A549 (cell line): Measurements from ENCODE around the gene PWP1. TPM values are rescaled to one million over a fixed set of nuclear protein-coding genes. Genes with fewer than 3 reads are reported as not detected.

Experiments used
- ATAC-seq, 2 experiments: fragments of 200-7000 bp in 1 of 2; fragments of >200 bp in 1 of 2; cut with Nextera tagmentation in 1 of 2; cut with Tn5 transposase in 1 of 2; 3 replicates each; pipeline versions ENCODE4 v1.8.0 to v1.9.1; 2018 to 2020; ENCODE audit warnings: mild to moderate bottlenecking in 1 of 2, moderate library complexity in 1 of 2
- CTCF ChIA-PET: fragments of 300-600 bp; sonication (Branson Sonifier 250); formaldehyde crosslinking; extraction: SDS; loops from one replicate; lab custom pipeline; 2021; ENCODE audit warnings: antibody characterized with exemption, inconsistent platforms; lab: Yijun Ruan, JAX
- POLR2A ChIA-PET: fragments of 350-600 bp; formaldehyde crosslinking; extraction: SDS; loops from one replicate; lab custom pipeline; 2021; ENCODE audit warnings: antibody characterized with exemption, inconsistent platforms; lab: Yijun Ruan, JAX
- DNase-seq, 2 experiments: peaks; one replicate each; pipeline versions ENCODE4 v3.0.0 to v3.0.0-alpha.2; 2011 to 2016; ENCODE audit warnings: low read depth in 1 of 2, low spot score in 1 of 2
- FAIRE-seq: peaks from 2 replicates; lab custom pipeline; 2011; peaks lifted over from hg19 to GRCh38; lab: Jason Lieb, UNC
- H3K27ac ChIP-seq, 2 experiments: fragments of >200 bp; sonication (Bioruptor Twin); formaldehyde crosslinking; 3 replicates each; pipeline ENCODE4 v1.5.1; 2016 to 2017
- H3K4me1 ChIP-seq: fragments of >200 bp; sonication (Bioruptor Twin); formaldehyde crosslinking; 3 replicates; pipeline ENCODE4 v1.6.1; 2016
- H3K4me2 ChIP-seq: fragments of >200 bp; sonication (Bioruptor Twin); formaldehyde crosslinking; 3 replicates; pipeline ENCODE4 v1.6.1; 2016
- H3K4me3 ChIP-seq: fragments of >200 bp; sonication (Bioruptor Twin); formaldehyde crosslinking; 3 replicates; pipeline ENCODE4 v1.5.1; 2016
- H3K9me3 ChIP-seq: fragments of >200 bp; sonication (Bioruptor Twin); formaldehyde crosslinking; 3 replicates; pipeline ENCODE4 v1.6.1; 2016
- CBX2 ChIP-seq: fragments of 200-600 bp; sonication (generic); IDR thresholded peaks from 2 replicates; pipeline ENCODE4 v1.6.1; 2016; ENCODE audit warnings: low read depth, mild to moderate bottlenecking, borderline replicate concordance
- EHMT2 ChIP-seq: fragments of 200-600 bp; sonication (generic); IDR thresholded peaks from 2 replicates; pipeline ENCODE4 v1.6.1; 2016; ENCODE audit warnings: antibody characterized with exemption, low read depth, mild to moderate bottlenecking, moderate library complexity
- ELK1 ChIP-seq: fragments of 150-350 bp; IDR thresholded peaks from 2 replicates; pipeline ENCODE4 v1.6.1; 2014; ENCODE audit warnings: low read depth, mild to moderate bottlenecking, low read length
- EP300 ChIP-seq, 2 experiments: fragments of >200 bp; sonication (Bioruptor Twin); formaldehyde crosslinking; IDR thresholded peaks; 2 replicates in 1 of 2; 3 replicates in 1 of 2; pipeline ENCODE4 v1.6.1; 2016 to 2017
- ESRRA ChIP-seq: fragments of 150-350 bp; IDR thresholded peaks from 2 replicates; pipeline ENCODE4 v1.6.1; 2014; ENCODE audit warnings: mild to moderate bottlenecking, low read length, borderline replicate concordance
- HES2 ChIP-seq: fragments of >200 bp; sonication (Bioruptor Twin); formaldehyde crosslinking; IDR thresholded peaks from 2 replicates; pipeline ENCODE4 v1.6.1; 2016
- HOXB5 ChIP-seq: fragments of 250-450 bp; sonication (Bioruptor Pico); IDR thresholded peaks from 2 replicates; pipeline ENCODE4 v1.5.0; 2020; ENCODE audit warnings: mild to moderate bottlenecking, moderate library complexity
- JUNB ChIP-seq: fragments of >200 bp; sonication (Bioruptor Twin); formaldehyde crosslinking; IDR thresholded peaks from 2 replicates; pipeline ENCODE4 v1.6.1; 2016
- KDM5A ChIP-seq: fragments of 200-600 bp; sonication (generic); IDR thresholded peaks from 2 replicates; pipeline ENCODE4 v1.6.1; 2016; ENCODE audit warnings: antibody characterized with exemption, mild to moderate bottlenecking
- MAFK ChIP-seq: fragments of 450-650 bp; IDR thresholded peaks from 2 replicates; pipeline ENCODE4 v1.6.1; 2014; ENCODE audit not compliant: partially characterized antibody
- MAZ ChIP-seq: fragments of 150-350 bp; IDR thresholded peaks from 2 replicates; pipeline ENCODE4 v1.6.1; 2014; ENCODE audit warnings: antibody characterized with exemption, low read depth, low read length, borderline replicate concordance
- MYC ChIP-seq: IDR thresholded peaks from 2 replicates; pipeline ENCODE4 v1.6.1; 2012; ENCODE audit warnings: mild to moderate bottlenecking, inconsistent platforms, low read length, improper control_type of control experiment, borderline replicate concordance
- NPAS2 ChIP-seq: fragments of 250-450 bp; sonication (Bioruptor Pico); IDR thresholded peaks from 2 replicates; pipeline ENCODE4 v1.8.0; 2022; ENCODE audit warnings: mild to moderate bottlenecking, moderate library complexity, borderline replicate concordance
- PHF8 ChIP-seq: fragments of 200-600 bp; sonication (generic); IDR thresholded peaks from 2 replicates; pipeline ENCODE4 v1.6.1; 2016; ENCODE audit warnings: low read depth, mild to moderate bottlenecking, antibody characterized with exemption, moderate library complexity, borderline replicate concordance
- POLR2A ChIP-seq: IDR thresholded peaks from 2 replicates; pipeline ENCODE4 v1.6.1; 2012; ENCODE audit warnings: mild to moderate bottlenecking, low read length
- RCOR1 ChIP-seq: fragments of 150-350 bp; IDR thresholded peaks from 2 replicates; pipeline ENCODE4 v1.6.1; 2014; ENCODE audit warnings: antibody characterized with exemption, low read length, low read depth
- RFX5 ChIP-seq: fragments of 450-650 bp; IDR thresholded peaks from 2 replicates; pipeline ENCODE4 v1.7.1; 2014; ENCODE audit warnings: antibody characterized with exemption, mild to moderate bottlenecking, moderate library complexity
- SMC3 ChIP-seq: fragments of >200 bp; sonication (Bioruptor Twin); formaldehyde crosslinking; IDR thresholded peaks from 3 replicates; pipeline ENCODE4 v1.6.1; 2018; ENCODE audit warnings: inconsistent platforms
- TFCP2L1 ChIP-seq: fragments of 250-450 bp; sonication (Bioruptor Pico); IDR thresholded peaks from 2 replicates; pipeline ENCODE4 v1.5.0; 2021; ENCODE audit warnings: mild to moderate bottlenecking
- ZFP36 ChIP-seq: fragments of 450-650 bp; IDR thresholded peaks from 2 replicates; pipeline ENCODE4 v1.6.1; 2014; ENCODE audit warnings: borderline replicate concordance; ENCODE audit not compliant: partially characterized antibody
- WGBS: methylation state at CpG from one replicate; pipeline ENCODE4 v1.1.6; 2017; ENCODE audit errors: missing lambda C conversion rate; 5-methylcytosine and 5-hydroxymethylcytosine counted together
- polyA plus RNA-seq, 4 experiments: library from polyadenylated mRNA; depleted of rRNA in 3 of 4; stranded (reverse); fragments of >200 nt; fragmentation: RNase III in 1 of 4; extraction: RNeasy Plus Mini Kit Qiagen cat#74134 plus additional on column Dnase treatment in 1 of 4; gene quantifications; 2 replicates in 3 of 4; 3 replicates in 1 of 4; pipeline ENCODE4 v1.2.3, GENCODE V29; 2011 to 2017
- TF ChIP-seq, protein P1 (sequence below): fragments of 450-650 bp; IDR thresholded peaks from 2 replicates; pipeline ENCODE4 v1.6.1; 2014; ENCODE audit warnings: antibody characterized with exemption
- TF ChIP-seq, protein P2 (sequence below): fragments of 250-450 bp; sonication (Bioruptor Pico); IDR thresholded peaks from 2 replicates; pipeline ENCODE4 v1.5.0; 2021; ENCODE audit warnings: mild to moderate bottlenecking, moderate library complexity, borderline replicate concordance
- TF ChIP-seq, protein P3 (sequence below): IDR thresholded peaks from 2 replicates; pipeline ENCODE4 v1.6.1; 2012
- TF ChIP-seq, protein P4 (sequence below): IDR thresholded peaks from 2 replicates; pipeline ENCODE4 v1.6.1; 2012

PWP1 gene
- polyA plus RNA-seq, 2 of the 4 experiments (the other 2 are of a cell fraction): 132 to 191 TPM

DNA sequence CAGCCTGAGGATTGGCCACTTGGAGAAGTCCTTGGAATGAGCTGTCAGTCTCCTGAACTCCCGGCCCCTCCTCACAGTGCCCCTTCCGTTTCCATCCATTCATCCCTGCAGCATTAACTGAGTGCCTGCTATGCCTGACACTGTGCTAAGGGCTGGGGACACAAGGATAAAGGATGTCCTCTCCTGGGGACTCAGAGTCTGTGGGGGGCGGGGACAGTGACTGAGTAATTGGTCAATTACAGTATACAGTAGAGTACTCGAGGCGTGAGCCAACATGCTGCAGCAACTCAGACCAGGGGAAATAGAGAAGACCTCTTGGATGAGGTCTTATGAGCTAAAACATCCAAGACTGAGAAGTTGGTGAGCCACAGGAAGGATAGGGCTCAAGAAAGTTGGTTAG is 43.4 kb upstream of the PWP1 start:
- WGBS: 74% methylated on average over 5 of the region's 5 CpGs
- Histone ChIP-seq H3K9me3 (no peaks in the 10 kb centered on the region), H3K4me2 (no peak overlapping the region), H3K4me3 (no peak overlapping the region), H3K27ac (no peak overlapping the region), H3K4me1 (no peaks in the 10 kb centered on the region)
- POLR2A ChIA-PET: no interaction called here
- ATAC-seq: no peak; a peak in 1 of 6 replicates
- CTCF ChIA-PET: no interaction called here
- no peak for FAIRE-seq
- no peak for DNase-seq
- TF ChIP-seq, protein P1, sequence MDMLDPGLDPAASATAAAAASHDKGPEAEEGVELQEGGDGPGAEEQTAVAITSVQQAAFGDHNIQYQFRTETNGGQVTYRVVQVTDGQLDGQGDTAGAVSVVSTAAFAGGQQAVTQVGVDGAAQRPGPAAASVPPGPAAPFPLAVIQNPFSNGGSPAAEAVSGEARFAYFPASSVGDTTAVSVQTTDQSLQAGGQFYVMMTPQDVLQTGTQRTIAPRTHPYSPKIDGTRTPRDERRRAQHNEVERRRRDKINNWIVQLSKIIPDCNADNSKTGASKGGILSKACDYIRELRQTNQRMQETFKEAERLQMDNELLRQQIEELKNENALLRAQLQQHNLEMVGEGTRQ: no peak
- TF ChIP-seq RCOR1 (no peak), EHMT2 (no peak), ZFP36 (no peak), NPAS2 (CRISPR knock-in tag) (no peak), CBX2 (no peak)
- TF ChIP-seq, protein P2, sequence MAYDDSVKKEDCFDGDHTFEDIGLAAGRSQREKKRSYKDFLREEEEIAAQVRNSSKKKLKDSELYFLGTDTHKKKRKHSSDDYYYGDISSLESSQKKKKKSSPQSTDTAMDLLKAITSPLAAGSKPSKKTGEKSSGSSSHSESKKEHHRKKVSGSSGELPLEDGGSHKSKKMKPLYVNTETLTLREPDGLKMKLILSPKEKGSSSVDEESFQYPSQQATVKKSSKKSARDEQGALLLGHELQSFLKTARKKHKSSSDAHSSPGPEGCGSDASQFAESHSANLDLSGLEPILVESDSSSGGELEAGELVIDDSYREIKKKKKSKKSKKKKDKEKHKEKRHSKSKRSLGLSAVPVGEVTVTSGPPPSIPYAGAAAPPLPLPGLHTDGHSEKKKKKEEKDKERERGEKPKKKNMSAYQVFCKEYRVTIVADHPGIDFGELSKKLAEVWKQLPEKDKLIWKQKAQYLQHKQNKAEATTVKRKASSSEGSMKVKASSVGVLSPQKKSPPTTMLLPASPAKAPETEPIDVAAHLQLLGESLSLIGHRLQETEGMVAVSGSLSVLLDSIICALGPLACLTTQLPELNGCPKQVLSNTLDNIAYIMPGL: no peak

- FAIRE-seq: no peak
- Histone ChIP-seq H3K9me3 (no peaks in the 10 kb centered on the region), H3K4me2 (no peak overlapping the region), H3K4me3 (no peak overlapping the region), H3K27ac (no peak overlapping the region), H3K4me1 (no peaks in the 10 kb centered on the region)
- DNase-seq: no peak
- CTCF ChIA-PET: no interaction called here
- TF ChIP-seq JUNB (no peak), MYC (no peak), EHMT2 (no peak), HES2 (no peak)
- POLR2A ChIA-PET: no interaction called here
- 94% methylated on average over 27 of the region's 27 CpGs for WGBS
- no peak for ATAC-seq
Measured at GRCh38 chr12:107645630-107646333, 39.8 kb upstream of the PWP1 start.

- no peak for ATAC-seq
Measured at GRCh38 chr12:107646436-107646835, 39.2 kb upstream of the PWP1 start.

DNA sequence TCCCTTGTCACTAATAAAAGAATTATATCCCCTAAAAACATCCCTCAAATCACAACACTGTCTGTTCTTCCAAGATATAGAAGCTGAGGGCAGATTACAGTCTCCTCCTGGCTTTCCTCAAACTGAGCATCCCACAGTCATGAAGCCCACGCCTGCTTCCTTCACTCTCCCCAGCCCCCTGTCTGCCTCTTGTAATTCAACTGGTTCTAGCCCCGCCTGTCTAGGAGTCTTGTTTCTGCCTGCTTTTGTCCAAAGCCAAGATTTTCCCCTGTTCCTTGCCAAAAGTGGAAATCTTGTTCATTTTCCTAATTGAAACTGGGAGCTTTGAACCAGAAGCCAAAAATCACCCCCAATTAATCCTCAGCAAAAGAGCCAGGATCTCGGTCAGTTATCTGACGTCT is 35.9 kb upstream of the PWP1 start:
- FAIRE-seq (no peak), DNase-seq (no peak), ATAC-seq (no peak)
- Histone ChIP-seq H3K4me3 (no peak overlapping the region), H3K4me2 (no peak overlapping the region), H3K4me1 (no peaks in the 10 kb centered on the region), H3K27ac (no peak overlapping the region), H3K9me3 (no peaks in the 10 kb centered on the region)
- ChIA-PET CTCF (no interaction called here), POLR2A (no interaction called here)
- WGBS: 77% methylated on average over 4 of the region's 4 CpGs
- TF ChIP-seq MAZ: no peak
- TF ChIP-seq EP300 (IDR thresholded peaks at IDR 0.05): no peak
- TF ChIP-seq PHF8: no peak
- TF ChIP-seq ELK1: no peak
- no peak for TF ChIP-seq TFCP2L1 (CRISPR knock-in tag)
- TF ChIP-seq, protein P3, sequence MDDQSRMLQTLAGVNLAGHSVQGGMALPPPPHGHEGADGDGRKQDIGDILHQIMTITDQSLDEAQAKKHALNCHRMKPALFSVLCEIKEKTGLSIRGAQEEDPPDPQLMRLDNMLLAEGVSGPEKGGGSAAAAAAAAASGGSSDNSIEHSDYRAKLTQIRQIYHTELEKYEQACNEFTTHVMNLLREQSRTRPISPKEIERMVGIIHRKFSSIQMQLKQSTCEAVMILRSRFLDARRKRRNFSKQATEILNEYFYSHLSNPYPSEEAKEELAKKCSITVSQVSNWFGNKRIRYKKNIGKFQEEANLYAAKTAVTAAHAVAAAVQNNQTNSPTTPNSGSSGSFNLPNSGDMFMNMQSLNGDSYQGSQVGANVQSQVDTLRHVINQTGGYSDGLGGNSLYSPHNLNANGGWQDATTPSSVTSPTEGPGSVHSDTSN: no peak
- TF ChIP-seq RCOR1: no peak
- TF ChIP-seq MAFK: no peak
- no peak for TF ChIP-seq RFX5
- TF ChIP-seq, protein P2: no peak
- TF ChIP-seq, protein P4, sequence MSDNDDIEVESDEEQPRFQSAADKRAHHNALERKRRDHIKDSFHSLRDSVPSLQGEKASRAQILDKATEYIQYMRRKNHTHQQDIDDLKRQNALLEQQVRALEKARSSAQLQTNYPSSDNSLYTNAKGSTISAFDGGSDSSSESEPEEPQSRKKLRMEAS: no peak
- TF ChIP-seq KDM5A: no peak
- no peak for TF ChIP-seq SMC3
- no peak for TF ChIP-seq POLR2A

More at GRCh38 chr12:107646436-107646835, 39.2 kb upstream of the PWP1 start:
- ChIA-PET POLR2A (no interaction called here), CTCF (interaction anchor here (1.1 to 1.9 kb wide), 2 partner anchors 29 to 239 kb away, joined by 4 to 6 read pairs; no protein-coding TSS in a partner anchor)
- H3K4me1 ChIP-seq: no peaks in the 10 kb centered on the region
- 90% methylated on average over 7 of the region's 7 CpGs for WGBS
- FAIRE-seq (no peak), DNase-seq (no peak)
- TF ChIP-seq HOXB5 (CRISPR knock-in tag) (no peak), ESRRA (no peak), MAFK (peak; percentile 5)
- no peaks in the 10 kb centered on the region for H3K9me3 ChIP-seq
- no peak overlapping the region for H3K4me2 ChIP-seq
- no peak overlapping the region for H3K27ac ChIP-seq
- H3K4me3 ChIP-seq: no peak overlapping the region
